GM19395 (cell line): ENCODE measurements around the gene SLC39A11.
"Not testable (repeated sequence)": the region's sequence is repeated elsewhere in the genome, so short reads cannot be mapped to it uniquely, and the experiment has no call there.

Source experiments
- ATAC-seq: cut with Tn5 transposase; IDR thresholded peaks from one replicate; pipeline ENCODE4 v1.9.1; 2021; ENCODE audit warnings: mild to moderate bottlenecking, moderate library complexity; ENCODE audit not compliant: unreplicated experiment

SLC39A11 gene

GRCh38 chr17:73111386-73111785, 18.9 kb upstream of the SLC39A11 start:
- no peak for ATAC-seq

- no peak for ATAC-seq
These were observed 14.7 kb upstream of the SLC39A11 start for GRCh38 chr17:73107191-73107590.

- no peak for ATAC-seq
These were observed 12.9 kb upstream of the SLC39A11 start for GRCh38 chr17:73105431-73105830.

GRCh38 chr17:73104450-73104849, 12.0 kb upstream of the SLC39A11 start:
- no peak for ATAC-seq

- ATAC-seq: no peak
These were observed 11.3 kb upstream of the SLC39A11 start for GRCh38 chr17:73103641-73104335.

- no peak for ATAC-seq
These were observed 8.5 kb upstream of the SLC39A11 start for GRCh38 chr17:73101031-73101430.

GRCh38 chr17:73100363-73100762, 7.9 kb upstream of the SLC39A11 start:
- no peak for ATAC-seq

GRCh38 chr17:73099511-73099910, 7.0 kb upstream of the SLC39A11 start:
- no peak for ATAC-seq

GRCh38 chr17:73098919-73099318, 6.4 kb upstream of the SLC39A11 start:
- ATAC-seq: no peak

GRCh38 chr17:73097973-73098765, 5.7 kb upstream of the SLC39A11 start:
- not testable (repeated sequence) for ATAC-seq

GRCh38 chr17:73096866-73097265, 4.4 kb upstream of the SLC39A11 start:
- ATAC-seq: no peak

GRCh38 chr17:73096211-73096610, 3.7 kb upstream of the SLC39A11 start:
- ATAC-seq: no peak

GRCh38 chr17:73093286-73093685, 798 bp upstream of the SLC39A11 start:
- ATAC-seq: no peak

GRCh38 chr17:73091770-73092522, 542 bp downstream of the SLC39A11 start:
- peak; percentile 23 for ATAC-seq

GRCh38 chr17:73091410-73091769, 1.1 kb downstream of the SLC39A11 start:
- no peak for ATAC-seq

- ATAC-seq: no peak
These were observed 1.9 kb downstream of the SLC39A11 start for GRCh38 chr17:73090396-73091202.

- no peak for ATAC-seq
These were observed 2.9 kb downstream of the SLC39A11 start for GRCh38 chr17:73089322-73090317.

GRCh38 chr17:73088561-73088960, 3.9 kb downstream of the SLC39A11 start:
- no peak for ATAC-seq

- no peak for ATAC-seq
These were observed 9.1 kb downstream of the SLC39A11 start for GRCh38 chr17:73083432-73083831.

- no peak for ATAC-seq
These were observed 17.9 kb downstream of the SLC39A11 start for GRCh38 chr17:73074566-73074965.
